ENCODE measurements around the gene ARHGAP1.

The ARHGAP1 gene

GRCh38 chr11:46697723-46698122 is 2.7 kb downstream of the ARHGAP1 start:
- no peak for TF ChIP-seq EGR1 (IDR thresholded peaks at IDR 0.05)
- no peak for TF ChIP-seq TAF1 (IDR thresholded peaks at IDR 0.05; ENCODE audit: low read depth)
- no peak for TF ChIP-seq ZBTB7A (IDR thresholded peaks at IDR 0.05; ENCODE audit: low read depth)
- TF ChIP-seq REST (IDR thresholded peaks at IDR 0.05; ENCODE audit: low read depth), result no peak
- no peak for TF ChIP-seq EP300 (IDR thresholded peaks at IDR 0.05; ENCODE audit: borderline replicate concordance)
- TF ChIP-seq NFIC (IDR thresholded peaks at IDR 0.05), result no peak
- TF ChIP-seq TCF12 (IDR thresholded peaks at IDR 0.05; ENCODE audit: low read depth), result no peak
- TF ChIP-seq CEBPB (IDR thresholded peaks at IDR 0.05), result no peak
- TF ChIP-seq FOXM1 (IDR thresholded peaks at IDR 0.05; ENCODE audit: borderline replicate concordance, low read depth), result no peak
- TF ChIP-seq TEAD4 (IDR thresholded peaks at IDR 0.05), result no peak
- TF ChIP-seq YY1 (IDR thresholded peaks at IDR 0.05; ENCODE audit: low read depth), result no peak
- no peak for TF ChIP-seq RAD21 (IDR thresholded peaks at IDR 0.05; ENCODE audit: low read depth)
- TF ChIP-seq USF1 (IDR thresholded peaks at IDR 0.05), result no peak
- no peak for TF ChIP-seq MAX (IDR thresholded peaks at IDR 0.05)
- no peak for TF ChIP-seq CREB1 (IDR thresholded peaks at IDR 0.05; ENCODE audit: low read depth)

GRCh38 chr11:46697303-46697702 is 3.1 kb downstream of the ARHGAP1 start:
- TF ChIP-seq YY1 (IDR thresholded peaks at IDR 0.05; ENCODE audit: low read depth), result no peak
- TF ChIP-seq EP300 (IDR thresholded peaks at IDR 0.05; ENCODE audit: borderline replicate concordance), result no peak
- no peak for TF ChIP-seq USF1 (IDR thresholded peaks at IDR 0.05)
- TF ChIP-seq ZBTB7A (IDR thresholded peaks at IDR 0.05; ENCODE audit: low read depth), result no peak
- TF ChIP-seq RAD21 (IDR thresholded peaks at IDR 0.05; ENCODE audit: low read depth), result no peak
- TF ChIP-seq TAF1 (IDR thresholded peaks at IDR 0.05; ENCODE audit: low read depth), result no peak
- no peak for TF ChIP-seq FOXM1 (IDR thresholded peaks at IDR 0.05; ENCODE audit: borderline replicate concordance, low read depth)
- TF ChIP-seq TCF12 (IDR thresholded peaks at IDR 0.05; ENCODE audit: low read depth), result no peak
- TF ChIP-seq TEAD4 (IDR thresholded peaks at IDR 0.05), result no peak
- no peak for TF ChIP-seq MAX (IDR thresholded peaks at IDR 0.05)
- TF ChIP-seq EGR1 (IDR thresholded peaks at IDR 0.05), result no peak
- no peak for TF ChIP-seq REST (IDR thresholded peaks at IDR 0.05; ENCODE audit: low read depth)
- TF ChIP-seq CREB1 (IDR thresholded peaks at IDR 0.05; ENCODE audit: low read depth), result no peak
- TF ChIP-seq CEBPB (IDR thresholded peaks at IDR 0.05), result no peak
- TF ChIP-seq NFIC (IDR thresholded peaks at IDR 0.05), result no peak

- TF ChIP-seq CEBPB (IDR thresholded peaks at IDR 0.05) (no peak), CREB1 (IDR thresholded peaks at IDR 0.05; ENCODE audit: low read depth) (no peak), ZBTB7A (IDR thresholded peaks at IDR 0.05; ENCODE audit: low read depth) (no peak), TCF12 (IDR thresholded peaks at IDR 0.05; ENCODE audit: low read depth) (no peak)
Measured at GRCh38 chr11:46696212-46696558, 4.2 kb downstream of the ARHGAP1 start.

- TF ChIP-seq FOXM1 (IDR thresholded peaks at IDR 0.05; ENCODE audit: borderline replicate concordance, low read depth) (no peak), USF1 (IDR thresholded peaks at IDR 0.05) (no peak), ZBTB7A (IDR thresholded peaks at IDR 0.05; ENCODE audit: low read depth) (no peak), CEBPB (IDR thresholded peaks at IDR 0.05) (no peak), TAF1 (IDR thresholded peaks at IDR 0.05; ENCODE audit: low read depth) (no peak), TCF12 (IDR thresholded peaks at IDR 0.05; ENCODE audit: low read depth) (no peak), NFIC (IDR thresholded peaks at IDR 0.05) (no peak), EGR1 (IDR thresholded peaks at IDR 0.05) (no peak)
Measured at GRCh38 chr11:46695345-46696211, 4.8 kb downstream of the ARHGAP1 start.

GRCh38 chr11:46694607-46695006 is 5.8 kb downstream of the ARHGAP1 start:
- TF ChIP-seq MAX (IDR thresholded peaks at IDR 0.05) (no peak), YY1 (IDR thresholded peaks at IDR 0.05; ENCODE audit: low read depth) (no peak)
